GM10847 (cell line): ENCODE data around the gene NEO1.

ENCODE experiments used
- POLR2A ChIP-seq: IDR thresholded peaks from 2 replicates; pipeline ENCODE4 v1.6.1; 2011; ENCODE audit not compliant: insufficient read length; ENCODE audit errors: extremely low read depth

NEO1 gene

GRCh38 chr15:73081321-73081958 is 29.2 kb downstream of the NEO1 start:
- TF ChIP-seq POLR2A = no peak

DNA sequence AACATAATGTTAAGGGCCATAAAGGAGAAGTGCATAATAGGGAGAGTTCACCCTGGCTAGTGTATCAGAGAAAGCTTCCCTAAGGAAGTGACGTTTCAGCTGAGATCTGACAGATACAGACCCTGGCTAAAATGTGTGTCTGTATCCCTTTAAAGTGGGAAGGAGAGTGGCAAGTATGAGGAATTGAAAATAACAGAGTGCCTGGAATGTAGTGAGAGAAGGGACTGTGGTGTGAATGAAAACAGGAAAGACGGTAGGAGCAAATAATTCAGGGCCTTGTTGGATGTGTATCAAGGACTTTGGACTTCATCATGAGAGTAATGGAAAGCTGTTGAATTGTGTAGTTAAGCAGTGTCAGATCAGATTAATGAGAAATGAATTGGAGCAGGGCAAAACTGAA is 30.5 kb downstream of the NEO1 start:
- no peak for TF ChIP-seq POLR2A

DNA sequence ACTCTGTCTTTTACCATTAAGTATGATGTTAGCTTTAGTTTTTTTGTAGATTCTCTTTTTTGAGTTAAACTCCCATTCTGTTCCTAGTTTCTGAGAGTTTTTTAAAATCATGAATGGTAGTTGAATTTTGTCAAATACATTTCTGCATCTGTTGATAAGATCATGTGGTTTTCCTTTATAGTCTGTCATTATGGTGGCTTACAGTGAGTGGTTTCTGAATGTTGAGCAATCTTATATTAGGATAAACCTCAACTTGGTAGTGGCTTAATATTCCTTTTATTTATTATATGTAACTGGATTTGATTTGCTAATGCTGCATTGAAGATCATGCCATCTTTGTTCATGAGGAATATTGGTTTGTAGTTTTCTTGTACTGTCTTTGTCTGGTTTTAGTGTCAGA is 34.8 kb downstream of the NEO1 start:
- no peak for TF ChIP-seq POLR2A

DNA sequence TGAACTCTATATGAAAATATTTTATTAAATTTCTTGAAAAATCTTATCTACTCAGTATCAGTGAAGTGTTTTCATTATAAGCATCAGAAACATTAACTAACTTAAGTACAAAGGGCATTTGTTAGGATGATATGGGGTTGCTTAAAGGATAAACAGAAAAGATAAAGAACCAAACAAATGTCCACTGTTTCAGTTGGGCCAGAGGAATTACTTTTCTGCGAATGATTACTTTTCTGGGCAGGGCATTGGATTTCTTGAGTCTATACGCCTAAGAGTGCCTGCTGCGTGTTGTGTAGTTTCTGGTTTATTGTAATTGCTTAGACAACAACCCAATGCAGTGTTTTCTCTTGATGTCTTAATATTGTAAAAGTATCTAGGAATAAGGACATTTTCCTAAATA is 52.8 kb downstream of the NEO1 start:
- TF ChIP-seq POLR2A = no peak

- no peak for TF ChIP-seq POLR2A
Observed at GRCh38 chr15:73108676-73109075, 56.4 kb downstream of the NEO1 start.

DNA sequence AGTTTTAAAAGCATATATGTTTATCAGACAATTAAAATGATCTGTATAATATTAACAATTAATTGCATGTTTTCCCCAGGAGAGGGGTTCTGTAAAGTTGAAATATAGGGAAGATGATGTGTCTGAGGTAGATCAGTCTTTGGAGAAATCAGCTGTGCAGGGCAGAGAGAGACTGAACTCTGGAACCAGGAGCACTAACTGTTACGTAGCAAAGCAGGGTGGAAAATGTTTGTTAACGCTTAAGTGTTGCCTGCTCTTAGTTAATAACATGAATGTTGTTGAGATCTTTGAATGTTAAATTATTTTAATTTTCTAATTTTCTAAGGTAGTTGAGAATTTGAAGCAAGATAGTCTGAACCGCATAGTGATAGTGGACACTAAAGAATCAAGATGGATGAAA is 57.5 kb downstream of the NEO1 start:
- no peak for TF ChIP-seq POLR2A

- TF ChIP-seq POLR2A = no peak
Observed at GRCh38 chr15:73110201-73110600, 57.9 kb downstream of the NEO1 start.

DNA sequence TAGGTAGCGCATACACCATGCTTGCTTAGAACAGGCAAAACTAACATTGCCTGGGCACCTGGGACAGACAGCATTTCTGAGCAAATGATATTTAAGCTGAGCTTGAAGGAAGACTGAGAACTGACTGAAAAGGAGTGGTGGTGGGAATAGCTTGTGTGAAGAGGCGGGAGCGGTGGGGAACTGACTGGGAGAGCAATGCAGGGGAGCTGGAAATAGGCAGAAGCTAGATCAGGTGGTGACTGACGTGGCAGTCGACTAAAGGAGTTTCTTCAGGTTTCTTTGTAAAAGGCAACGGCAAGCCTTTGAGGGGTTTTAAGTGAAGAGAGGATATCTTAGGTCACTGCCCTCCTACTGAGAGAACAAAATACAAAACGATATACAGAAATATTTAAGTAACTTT is 61.8 kb downstream of the NEO1 start:
- TF ChIP-seq POLR2A = no peak

DNA sequence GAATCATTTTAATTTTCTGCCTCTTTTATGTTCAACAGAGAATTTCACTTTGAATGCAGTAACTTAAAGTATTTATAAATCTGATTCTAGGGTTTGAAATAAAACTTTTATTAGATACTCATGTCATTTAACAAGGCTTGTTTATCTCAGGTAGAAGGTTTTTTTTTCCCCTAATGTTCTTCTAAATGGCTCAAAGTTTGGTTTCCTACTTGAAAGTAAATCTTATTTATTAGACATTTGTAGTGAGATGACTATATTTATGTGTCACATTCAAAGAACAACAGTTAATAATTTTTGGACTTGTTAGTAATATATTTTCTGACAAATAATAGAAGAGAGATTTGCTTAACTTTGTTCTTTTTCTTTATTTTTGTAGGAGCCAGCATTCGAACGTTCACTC is 63.9 kb downstream of the NEO1 start:
- no peak for TF ChIP-seq POLR2A

GRCh38 chr15:73118055-73118454 is 65.8 kb downstream of the NEO1 start:
- TF ChIP-seq POLR2A = no peak

GRCh38 chr15:73119478-73119877 is 67.2 kb downstream of the NEO1 start:
- TF ChIP-seq POLR2A = no peak

DNA sequence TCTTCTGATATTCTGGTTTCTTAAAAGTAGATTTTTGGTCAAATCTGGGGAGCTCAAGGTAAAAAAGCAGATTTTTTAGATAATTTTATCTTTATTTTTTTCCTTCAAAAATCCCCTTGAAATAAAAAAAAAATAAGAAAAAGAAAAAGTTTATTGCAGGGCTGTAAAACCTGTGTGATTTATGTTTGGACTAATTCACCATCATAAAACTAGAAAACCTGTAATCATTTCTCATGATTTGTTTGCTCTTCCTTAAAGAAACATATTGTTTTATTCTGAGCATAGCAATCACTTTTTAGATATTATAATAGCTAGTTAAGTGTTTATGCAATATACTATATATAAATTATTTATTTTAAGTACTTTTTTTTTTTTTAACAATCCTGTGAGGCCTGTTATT is 68.0 kb downstream of the NEO1 start:
- no peak for TF ChIP-seq POLR2A

DNA sequence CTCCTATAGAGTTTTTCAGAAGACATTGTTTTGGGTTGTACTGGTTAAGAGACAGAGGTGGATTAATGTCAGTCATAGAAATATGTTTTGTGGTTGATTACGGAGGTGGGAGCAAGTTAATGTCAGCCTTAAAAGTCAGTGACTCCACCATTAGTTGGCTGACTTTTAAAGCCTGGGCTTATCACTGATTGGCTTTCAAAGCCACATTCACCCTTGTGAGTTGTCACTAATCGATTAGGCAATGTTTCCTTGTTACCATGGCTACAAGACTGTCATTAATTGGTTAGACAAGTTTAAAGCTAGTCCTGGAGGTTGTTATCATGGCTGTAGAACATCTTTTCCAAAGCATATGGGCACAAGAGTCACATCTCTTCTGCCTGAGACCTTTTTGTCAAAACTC is 73.0 kb downstream of the NEO1 start:
- TF ChIP-seq POLR2A = no peak

DNA sequence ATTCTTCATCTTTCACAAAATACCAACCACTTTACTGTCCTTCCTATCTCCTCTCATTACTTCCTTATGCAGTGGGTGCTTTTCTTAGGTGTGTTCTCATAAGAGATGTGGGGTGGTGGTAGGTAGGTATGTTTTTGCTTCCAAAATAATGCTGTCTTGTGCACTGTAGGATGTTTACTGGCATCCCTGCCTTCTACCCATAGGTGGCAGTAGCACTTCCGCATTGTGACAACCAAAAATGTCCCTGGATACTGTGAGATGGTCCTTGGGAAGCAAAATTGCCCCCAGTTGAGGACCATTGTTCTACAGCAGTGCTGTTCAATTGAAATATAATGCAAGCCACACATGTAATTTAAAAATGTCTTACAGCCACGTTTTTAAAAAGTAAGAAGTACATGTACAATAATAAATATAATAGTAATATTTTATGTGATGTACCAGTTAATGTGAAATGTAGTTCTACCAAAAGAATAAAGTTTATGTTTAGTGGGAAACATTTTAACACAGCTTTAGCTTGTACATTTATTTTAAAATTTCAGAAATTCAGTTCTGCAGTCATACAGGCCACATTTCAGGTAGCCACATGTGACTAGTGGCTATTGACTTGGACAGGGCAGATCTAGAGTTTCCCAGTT is 75.2 kb downstream of the NEO1 start:
- no peak for TF ChIP-seq POLR2A

- no peak for TF ChIP-seq POLR2A
Observed at GRCh38 chr15:73130830-73131229, 78.6 kb downstream of the NEO1 start.

GRCh38 chr15:73134196-73134595 is 81.9 kb downstream of the NEO1 start:
- TF ChIP-seq POLR2A = no peak
